Measurements from ENCODE around the gene EXOC2.
A peak's percentile ranks its signal among the peaks of the same experiment; 100 is the strongest.
"Not testable (repeated sequence)": the region's sequence is repeated elsewhere in the genome, so short reads cannot be mapped to it uniquely, and the experiment has no call there.

EXOC2 gene

GRCh38 chr6:583116-583515 is 109.8 kb downstream of the EXOC2 start:
- DNase-seq (ENCODE audit: low read depth in 3 of 3) = no peak

- DNase-seq (ENCODE audit: low read depth in 3 of 3) = no peak
These were observed 110.6 kb downstream of the EXOC2 start for GRCh38 chr6:582370-582769.

GRCh38 chr6:579339-579738 is 113.6 kb downstream of the EXOC2 start:
- DNase-seq (ENCODE audit: low read depth in 3 of 3) = no peak

- no peak for DNase-seq (ENCODE audit: low read depth in 3 of 3)
These were observed 120.2 kb downstream of the EXOC2 start for GRCh38 chr6:572596-573265.

- DNase-seq (ENCODE audit: low read depth in 3 of 3) = no peak
These were observed 121.0 kb downstream of the EXOC2 start for GRCh38 chr6:571892-572291.

GRCh38 chr6:570825-571224 is 122.1 kb downstream of the EXOC2 start:
- DNase-seq (ENCODE audit: low read depth in 3 of 3) = no peak

GRCh38 chr6:568954-569523 is 123.9 kb downstream of the EXOC2 start:
- DNase-seq (ENCODE audit: low read depth in 3 of 3) = no peak

GRCh38 chr6:568085-568484 is 124.9 kb downstream of the EXOC2 start:
- no peak for DNase-seq (ENCODE audit: low read depth in 3 of 3)

GRCh38 chr6:563863-564262 is 129.1 kb downstream of the EXOC2 start:
- no peak for DNase-seq (ENCODE audit: low read depth in 3 of 3)

GRCh38 chr6:562052-562676 is 130.8 kb downstream of the EXOC2 start:
- no peak for DNase-seq (ENCODE audit: low read depth in 3 of 3)

GRCh38 chr6:561335-561734 is 131.6 kb downstream of the EXOC2 start:
- not testable (repeated sequence) for DNase-seq (ENCODE audit: low read depth in 3 of 3)

- DNase-seq (ENCODE audit: low read depth in 3 of 3) = no peak
These were observed 134.0 kb downstream of the EXOC2 start for GRCh38 chr6:558959-559358.

GRCh38 chr6:558089-558488 is 134.8 kb downstream of the EXOC2 start:
- no peak for DNase-seq (ENCODE audit: low read depth in 3 of 3)

GRCh38 chr6:551829-552350 is 141.0 kb downstream of the EXOC2 start:
- DNase-seq (ENCODE audit: low read depth in 3 of 3) = no peak

GRCh38 chr6:551405-551804 is 141.5 kb downstream of the EXOC2 start:
- DNase-seq (ENCODE audit: low read depth in 3 of 3) = peak in 1 of 3 experiments; percentile 7

GRCh38 chr6:549906-550305 is 143.0 kb downstream of the EXOC2 start:
- no peak for DNase-seq (ENCODE audit: low read depth in 3 of 3)

- no peak for DNase-seq (ENCODE audit: low read depth in 3 of 3)
These were observed 144.4 kb downstream of the EXOC2 start for GRCh38 chr6:548517-548916.

GRCh38 chr6:548091-548490 is 144.8 kb downstream of the EXOC2 start:
- DNase-seq (ENCODE audit: low read depth in 3 of 3) = no peak

GRCh38 chr6:540490-540889 is 152.4 kb downstream of the EXOC2 start:
- DNase-seq (ENCODE audit: low read depth in 3 of 3) = no peak

GRCh38 chr6:537114-537513 is 155.8 kb downstream of the EXOC2 start:
- DNase-seq (ENCODE audit: low read depth in 3 of 3) = no peak

- DNase-seq (ENCODE audit: low read depth in 3 of 3) = no peak
These were observed 162.5 kb downstream of the EXOC2 start for GRCh38 chr6:530425-530824.

- DNase-seq (ENCODE audit: low read depth in 3 of 3) = no peak
These were observed 163.9 kb downstream of the EXOC2 start for GRCh38 chr6:528989-529388.

GRCh38 chr6:527989-528673 is 164.8 kb downstream of the EXOC2 start:
- DNase-seq (ENCODE audit: low read depth in 3 of 3) = no peak

All from stimulated activated CD4-positive, alpha-beta T cell treated with anti-CD3 and anti-CD28 coated beads, TNF-alpha, amount 100 ng/mL, for 4 hours (primary cell).